Neural progenitor cell (in vitro differentiated cells): Measurements from ENCODE around the gene RPS2. TPM values are rescaled to one million over a fixed set of nuclear protein-coding genes. Genes with fewer than 3 reads are reported as not detected.

Experiments
- DNase-seq: peaks from one replicate; pipeline ENCODE4 v3.0.0-alpha.2; 2016; ENCODE audit warnings: low spot score
- H2AFZ ChIP-seq: fragments of 200-600 bp; sonication (generic); replicated peaks from 2 replicates; pipeline ENCODE4 v1.6.1; 2016; ENCODE audit warnings: antibody characterized with exemption
- H3F3A ChIP-seq: fragments of 200-600 bp; sonication (generic); 2 replicates; pipeline ENCODE4 v1.6.1; 2016; ENCODE audit warnings: antibody characterized with exemption, low read depth
- H3K27ac ChIP-seq: fragments of 200-600 bp; sonication (generic); 2 replicates; pipeline ENCODE4 v1.5.1; 2016; ENCODE audit warnings: mild to moderate bottlenecking
- H3K27me3 ChIP-seq: fragments of 200-600 bp; sonication (generic); 2 replicates; pipeline ENCODE4 v1.6.1; 2016; ENCODE audit warnings: mild to moderate bottlenecking, moderate library complexity
- H3K36me3 ChIP-seq: fragments of 200-600 bp; sonication (generic); 2 replicates; pipeline ENCODE4 v1.5.1; 2016
- H3K4me1 ChIP-seq: fragments of 200-600 bp; sonication (generic); 2 replicates; pipeline ENCODE4 v1.6.1; 2016; ENCODE audit warnings: mixed run types
- H3K4me2 ChIP-seq: fragments of 200-600 bp; sonication (generic); 2 replicates; pipeline ENCODE4 v1.6.1; 2016
- H3K4me3 ChIP-seq: fragments of 200-600 bp; sonication (generic); 2 replicates; pipeline ENCODE4 v1.5.1; 2016
- H3K79me2 ChIP-seq: fragments of 200-600 bp; sonication (generic); 2 replicates; pipeline ENCODE4 v1.6.1; 2016; ENCODE audit warnings: low read depth
- H3K9ac ChIP-seq: fragments of 200-600 bp; sonication (generic); 2 replicates; pipeline ENCODE4 v1.6.1; 2016
- H3K9me3 ChIP-seq: fragments of 200-600 bp; sonication (generic); 2 replicates; pipeline ENCODE4 v1.5.1; 2016; ENCODE audit warnings: low read depth
- H4K20me1 ChIP-seq: fragments of 200-600 bp; sonication (generic); 2 replicates; pipeline ENCODE4 v1.6.1; 2016; ENCODE audit warnings: low read depth
- H3K27ac Mint-ChIP-seq: 3 replicates; pipeline ENCODE4 v1.8.0; 2021; ENCODE audit warnings: mixed read lengths
- H3K27me3 Mint-ChIP-seq: 2 replicates; pipeline ENCODE4 v1.8.0; 2022; ENCODE audit warnings: low read depth, mild to moderate bottlenecking, inconsistent platforms, moderate library complexity, mixed read lengths; ENCODE audit not compliant: insufficient read depth
- H3K36me3 Mint-ChIP-seq: 3 replicates; pipeline ENCODE4 v1.8.0; 2021; ENCODE audit warnings: mixed read lengths
- H3K4me1 Mint-ChIP-seq: 3 replicates; pipeline ENCODE4 v1.8.0; 2021; ENCODE audit warnings: mixed read lengths
- H3K4me3 Mint-ChIP-seq: 3 replicates; pipeline ENCODE4 v1.8.0; 2021; ENCODE audit warnings: mild to moderate bottlenecking, moderate library complexity, mixed read lengths
- H3K9me3 Mint-ChIP-seq: 3 replicates; pipeline ENCODE4 v1.8.0; 2020; ENCODE audit warnings: mixed read lengths
- EZH2 ChIP-seq: fragments of 200-600 bp; sonication (generic); IDR thresholded peaks from 2 replicates; pipeline ENCODE4 v1.6.1; 2017; ENCODE audit warnings: antibody characterized with exemption, mild to moderate bottlenecking, moderate library complexity
- EZH2phosphoT487 ChIP-seq: fragments of 200-600 bp; sonication (generic); IDR thresholded peaks from 2 replicates; pipeline ENCODE4 v1.6.1; 2017; ENCODE audit warnings: antibody characterized with exemption
- total RNA-seq: library from RNA; depleted of rRNA; stranded (reverse); fragments of >200 nt; gene quantifications from 2 replicates; pipeline ENCODE4 v1.2.3, GENCODE V29; 2015; ENCODE audit warnings: low replicate concordance
- TF ChIP-seq, protein P1 (sequence below): fragments of 200-600 bp; sonication (generic); IDR thresholded peaks from 2 replicates; pipeline ENCODE4 v1.5.1; 2017; ENCODE audit warnings: antibody characterized with exemption, mild to moderate bottlenecking

RPS2 gene
- total RNA-seq, 1 donor from 2014 or later: 3,079 TPM

- H3K9ac ChIP-seq: no peak overlapping the region
- Mint-ChIP-seq H3K4me3 (peak overlapping the region; percentile 70), H3K9me3 (peaks cover 2% of the 10 kb centered on the region)
These were observed 22.6 kb upstream of the RPS2 start for GRCh38 chr16:1987198-1987597.

DNA sequence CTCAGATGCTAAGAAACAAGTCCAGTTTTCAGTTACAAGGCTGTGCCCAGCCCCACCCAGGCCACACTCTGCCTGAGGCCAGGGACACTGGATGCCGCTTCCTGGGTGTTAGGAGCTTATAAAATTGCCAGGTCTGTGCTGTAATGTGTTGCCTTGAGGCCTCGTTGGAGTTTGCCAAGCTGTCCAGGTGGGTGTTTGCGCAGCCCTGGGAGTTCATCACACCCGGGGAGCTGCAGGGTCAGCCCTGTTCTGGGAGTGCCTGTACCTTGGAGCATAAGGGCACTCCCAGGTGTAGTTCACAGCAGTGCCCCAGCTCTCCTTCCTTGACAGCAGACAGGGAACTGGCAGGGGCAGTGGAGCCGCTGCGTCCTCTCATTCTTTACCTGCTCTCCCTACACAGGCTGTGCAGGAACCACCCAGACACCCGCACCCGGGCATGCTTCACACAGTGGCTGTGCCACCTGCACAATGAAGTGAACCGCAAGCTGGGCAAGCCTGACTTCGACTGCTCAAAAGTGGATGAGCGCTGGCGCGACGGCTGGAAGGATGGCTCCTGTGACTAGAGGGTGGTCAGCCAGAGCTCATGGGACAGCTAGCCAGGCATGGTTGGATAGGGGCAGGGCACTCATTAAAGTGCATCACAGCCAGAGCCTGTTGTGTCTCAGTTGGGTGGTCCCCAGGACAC lies 21.0 kb upstream of the RPS2 start:
- Histone ChIP-seq H3K4me3 (peak overlapping the region; percentile 95), H3K27ac (no peak overlapping the region), H3K4me1 (peaks cover 23% of the 10 kb centered on the region), H2AFZ (no peak overlapping the region), H3K27me3 (peaks cover 56% of the 10 kb centered on the region), H3K36me3 (no peaks in the 10 kb centered on the region), H3K79me2 (peaks cover 14% of the 10 kb centered on the region), H3F3A (peaks cover 36% of the 10 kb centered on the region), H3K9ac (no peak overlapping the region), H3K9me3 (no peaks in the 10 kb centered on the region), H4K20me1 (peaks cover 24% of the 10 kb centered on the region), H3K4me2 (peak overlapping the region; percentile 93)
- Mint-ChIP-seq H3K4me1 (peaks cover 30% of the 10 kb centered on the region), H3K36me3 (peaks cover 10% of the 10 kb centered on the region), H3K4me3 (peak overlapping the region; percentile 89), H3K27me3 (peaks cover 33% of the 10 kb centered on the region), H3K27ac (no peak overlapping the region), H3K9me3 (no peaks in the 10 kb centered on the region)
- DNase-seq: no peak
- TF ChIP-seq, protein P1, sequence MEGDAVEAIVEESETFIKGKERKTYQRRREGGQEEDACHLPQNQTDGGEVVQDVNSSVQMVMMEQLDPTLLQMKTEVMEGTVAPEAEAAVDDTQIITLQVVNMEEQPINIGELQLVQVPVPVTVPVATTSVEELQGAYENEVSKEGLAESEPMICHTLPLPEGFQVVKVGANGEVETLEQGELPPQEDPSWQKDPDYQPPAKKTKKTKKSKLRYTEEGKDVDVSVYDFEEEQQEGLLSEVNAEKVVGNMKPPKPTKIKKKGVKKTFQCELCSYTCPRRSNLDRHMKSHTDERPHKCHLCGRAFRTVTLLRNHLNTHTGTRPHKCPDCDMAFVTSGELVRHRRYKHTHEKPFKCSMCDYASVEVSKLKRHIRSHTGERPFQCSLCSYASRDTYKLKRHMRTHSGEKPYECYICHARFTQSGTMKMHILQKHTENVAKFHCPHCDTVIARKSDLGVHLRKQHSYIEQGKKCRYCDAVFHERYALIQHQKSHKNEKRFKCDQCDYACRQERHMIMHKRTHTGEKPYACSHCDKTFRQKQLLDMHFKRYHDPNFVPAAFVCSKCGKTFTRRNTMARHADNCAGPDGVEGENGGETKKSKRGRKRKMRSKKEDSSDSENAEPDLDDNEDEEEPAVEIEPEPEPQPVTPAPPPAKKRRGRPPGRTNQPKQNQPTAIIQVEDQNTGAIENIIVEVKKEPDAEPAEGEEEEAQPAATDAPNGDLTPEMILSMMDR: no peak
- TF ChIP-seq EZH2 (no peak), EZH2phosphoT487 (no peak)

More at GRCh38 chr16:1987198-1987597, 22.6 kb upstream of the RPS2 start:
- no peak overlapping the region for H3K4me2 ChIP-seq
- no peak for DNase-seq
- no peak overlapping the region for H3K27ac Mint-ChIP-seq
- no peaks in the 10 kb centered on the region for H3K36me3 ChIP-seq
- peaks cover 32% of the 10 kb centered on the region for H3K27me3 Mint-ChIP-seq
- H3K27me3 ChIP-seq: peaks cover 56% of the 10 kb centered on the region
- H3K27ac ChIP-seq: no peak overlapping the region
- peaks cover 17% of the 10 kb centered on the region for H3K4me1 ChIP-seq
- no peak overlapping the region for H3K4me3 ChIP-seq
- peaks cover 14% of the 10 kb centered on the region for H3K79me2 ChIP-seq
- H4K20me1 ChIP-seq: peaks cover 27% of the 10 kb centered on the region
- TF ChIP-seq, protein P1: no peak
- TF ChIP-seq EZH2phosphoT487: no peak
- no peak for TF ChIP-seq EZH2
- peaks cover 32% of the 10 kb centered on the region for H3K4me1 Mint-ChIP-seq
- no peaks in the 10 kb centered on the region for H3K9me3 ChIP-seq
- H3F3A ChIP-seq: peaks cover 46% of the 10 kb centered on the region
- peaks cover 10% of the 10 kb centered on the region for H3K36me3 Mint-ChIP-seq
- no peak overlapping the region for H2AFZ ChIP-seq

GRCh38 chr16:1984347-1985225 lies 20.0 kb upstream of the RPS2 start:
- Histone ChIP-seq H3K27ac (no peak overlapping the region), H3K27me3 (peaks cover 56% of the 10 kb centered on the region)
- peak; percentile 59 for DNase-seq

More at GRCh38 chr16:1984347-1985225, 20.0 kb upstream of the RPS2 start:
- H3K27ac Mint-ChIP-seq: no peak overlapping the region
- Histone ChIP-seq H3K9ac (peak overlapping the region; percentile 93), H3K4me1 (peaks cover 29% of the 10 kb centered on the region), H3K4me2 (peak overlapping the region; percentile 93), H2AFZ (peak overlapping the region; percentile 93), H3K36me3 (no peaks in the 10 kb centered on the region), H3F3A (peaks cover 35% of the 10 kb centered on the region), H4K20me1 (peaks cover 32% of the 10 kb centered on the region), H3K9me3 (no peaks in the 10 kb centered on the region), H3K79me2 (peaks cover 14% of the 10 kb centered on the region), H3K4me3 (peak overlapping the region; percentile 95)
- H3K4me3 Mint-ChIP-seq: peak overlapping the region; percentile 89
- no peaks in the 10 kb centered on the region for H3K9me3 Mint-ChIP-seq
- H3K27me3 Mint-ChIP-seq: peaks cover 33% of the 10 kb centered on the region
- peaks cover 30% of the 10 kb centered on the region for H3K4me1 Mint-ChIP-seq
- peaks cover 10% of the 10 kb centered on the region for H3K36me3 Mint-ChIP-seq
- TF ChIP-seq EZH2phosphoT487 (no peak), EZH2 (no peak)
- TF ChIP-seq, protein P1: no peak
